Measurements from ENCODE around the gene PHLDB1.

The PHLDB1 gene

DNA sequence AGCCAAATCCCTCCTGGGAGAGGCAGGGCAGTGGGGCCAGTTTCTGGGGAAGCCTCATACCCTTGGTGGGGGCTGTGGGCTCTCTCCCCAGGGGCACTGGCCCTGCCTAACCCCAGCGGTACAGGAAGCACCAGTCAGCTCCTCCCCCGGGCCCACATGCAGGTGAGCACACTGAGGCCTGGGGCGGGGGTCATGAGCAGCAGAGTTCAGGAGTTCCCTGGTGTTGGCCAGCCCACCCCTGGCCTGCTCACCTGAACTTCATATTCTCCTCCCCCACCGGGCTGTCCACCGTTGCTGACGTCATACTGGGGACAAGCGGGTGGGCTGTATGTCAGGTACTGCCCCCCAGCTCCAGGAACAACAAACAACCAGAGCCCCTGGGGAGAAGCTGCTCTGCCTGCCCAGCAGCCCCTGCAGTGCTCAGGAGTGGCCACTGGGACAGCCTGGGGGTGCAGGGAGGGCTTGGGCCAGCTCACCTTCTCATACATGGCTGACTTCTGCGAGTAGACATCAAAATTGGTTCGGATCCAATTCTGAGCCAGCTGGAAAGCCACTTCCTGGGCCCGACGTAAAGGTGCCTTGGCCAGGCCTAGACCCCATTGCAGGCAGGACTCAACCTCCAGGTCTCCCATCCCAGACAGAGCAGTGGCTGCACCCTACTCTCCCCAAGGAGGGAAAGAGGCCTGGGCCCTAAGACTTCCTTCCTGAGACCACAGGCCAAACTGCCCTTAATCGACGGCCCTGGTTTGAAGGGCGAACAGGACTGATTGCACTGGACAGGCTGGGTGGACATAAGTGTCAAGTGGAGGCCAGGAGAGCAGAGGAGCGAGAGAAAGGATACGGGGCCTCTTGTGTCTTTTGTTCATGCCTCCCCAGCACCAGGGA is 51.3 kb downstream of the PHLDB1 start:
- no peaks in the 10 kb centered on the region for H3K36me3 ChIP-seq (ENCODE audit: control insufficient read depth, low read length)
- peaks cover 7% of the 10 kb centered on the region for H3K27me3 ChIP-seq (ENCODE audit: control insufficient read depth, low read length)
- peak overlapping the region; percentile 45 for H3K4me2 ChIP-seq (ENCODE audit: low read length)
- H3K9me2 ChIP-seq (replicated peaks; ENCODE audit: control insufficient read depth, low read length): no peaks in the 10 kb centered on the region
- no peaks in the 10 kb centered on the region for H3F3A ChIP-seq (ENCODE audit: control insufficient read depth, insufficient read depth)
- H3K4me3 ChIP-seq (ENCODE audit: low read length): peak overlapping the region; percentile 10; the same call in 1 of the 2 replicates
- no peak for TF ChIP-seq EZH2phosphoT487 (IDR thresholded peaks at IDR 0.05; ENCODE audit: borderline replicate concordance, low read length)
- TF ChIP-seq, protein P1, sequence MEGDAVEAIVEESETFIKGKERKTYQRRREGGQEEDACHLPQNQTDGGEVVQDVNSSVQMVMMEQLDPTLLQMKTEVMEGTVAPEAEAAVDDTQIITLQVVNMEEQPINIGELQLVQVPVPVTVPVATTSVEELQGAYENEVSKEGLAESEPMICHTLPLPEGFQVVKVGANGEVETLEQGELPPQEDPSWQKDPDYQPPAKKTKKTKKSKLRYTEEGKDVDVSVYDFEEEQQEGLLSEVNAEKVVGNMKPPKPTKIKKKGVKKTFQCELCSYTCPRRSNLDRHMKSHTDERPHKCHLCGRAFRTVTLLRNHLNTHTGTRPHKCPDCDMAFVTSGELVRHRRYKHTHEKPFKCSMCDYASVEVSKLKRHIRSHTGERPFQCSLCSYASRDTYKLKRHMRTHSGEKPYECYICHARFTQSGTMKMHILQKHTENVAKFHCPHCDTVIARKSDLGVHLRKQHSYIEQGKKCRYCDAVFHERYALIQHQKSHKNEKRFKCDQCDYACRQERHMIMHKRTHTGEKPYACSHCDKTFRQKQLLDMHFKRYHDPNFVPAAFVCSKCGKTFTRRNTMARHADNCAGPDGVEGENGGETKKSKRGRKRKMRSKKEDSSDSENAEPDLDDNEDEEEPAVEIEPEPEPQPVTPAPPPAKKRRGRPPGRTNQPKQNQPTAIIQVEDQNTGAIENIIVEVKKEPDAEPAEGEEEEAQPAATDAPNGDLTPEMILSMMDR (IDR thresholded peaks at IDR 0.05; ENCODE audit: low read depth, low read length, poor library complexity, severe bottlenecking): no peak
- H3K27ac ChIP-seq (ENCODE audit: low read depth, low read length): no peak overlapping the region
- H3K9me3 ChIP-seq (ENCODE audit: control insufficient read depth, insufficient read depth, low read length): no peaks in the 10 kb centered on the region
- no peaks in the 10 kb centered on the region for H3K79me2 ChIP-seq (ENCODE audit: control insufficient read depth, low read length)
- no peaks in the 10 kb centered on the region for H4K20me1 ChIP-seq (ENCODE audit: control insufficient read depth, insufficient read depth, low read depth, low read length)
- H3K4me1 ChIP-seq (ENCODE audit: control insufficient read depth, low read length): 0 out of 2 replicates have a peak, but pooled peaks cover 4% of the 10 kb centered on the region

GRCh38 chr11:118659314-118659952 is 52.0 kb downstream of the PHLDB1 start:
- Histone ChIP-seq H3K9me2 (replicated peaks; ENCODE audit: control insufficient read depth, low read length) (no peaks in the 10 kb centered on the region), H3K4me1 (ENCODE audit: control insufficient read depth, low read length) (0 out of 2 replicates have a peak, but pooled peaks cover 4% of the 10 kb centered on the region), H3F3A (ENCODE audit: control insufficient read depth, insufficient read depth) (no peaks in the 10 kb centered on the region), H3K36me3 (ENCODE audit: control insufficient read depth, low read length) (no peaks in the 10 kb centered on the region), H3K27me3 (ENCODE audit: control insufficient read depth, low read length) (peaks cover 3% of the 10 kb centered on the region; the same call in 1 of the 2 replicates), H3K4me3 (ENCODE audit: low read length) (peak overlapping the region; percentile 10; the same call in 1 of the 2 replicates), H3K79me2 (ENCODE audit: control insufficient read depth, low read length) (no peaks in the 10 kb centered on the region), H3K4me2 (ENCODE audit: low read length) (peak overlapping the region; percentile 45), H3K27ac (ENCODE audit: low read depth, low read length) (no peak overlapping the region), H4K20me1 (ENCODE audit: control insufficient read depth, insufficient read depth, low read depth, low read length) (no peaks in the 10 kb centered on the region), H3K9me3 (ENCODE audit: control insufficient read depth, insufficient read depth, low read length) (no peaks in the 10 kb centered on the region)
- TF ChIP-seq, protein P1 (IDR thresholded peaks at IDR 0.05; ENCODE audit: low read depth, low read length, poor library complexity, severe bottlenecking): peak; percentile 97
- no peak for TF ChIP-seq EZH2phosphoT487 (IDR thresholded peaks at IDR 0.05; ENCODE audit: borderline replicate concordance, low read length)

GRCh38 chr11:118659953-118660680 is 52.7 kb downstream of the PHLDB1 start:
- Histone ChIP-seq H3K4me1 (ENCODE audit: control insufficient read depth, low read length) (0 out of 2 replicates have a peak, but pooled peaks cover 4% of the 10 kb centered on the region), H3K36me3 (ENCODE audit: control insufficient read depth, low read length) (no peaks in the 10 kb centered on the region), H3K4me3 (ENCODE audit: low read length) (no peak overlapping the region), H3K4me2 (ENCODE audit: low read length) (peak overlapping the region; percentile 45; the same call in 1 of the 2 replicates), H3K27ac (ENCODE audit: low read depth, low read length) (no peak overlapping the region), H3K9me3 (ENCODE audit: control insufficient read depth, insufficient read depth, low read length) (no peaks in the 10 kb centered on the region), H3K9me2 (replicated peaks; ENCODE audit: control insufficient read depth, low read length) (no peaks in the 10 kb centered on the region), H3F3A (ENCODE audit: control insufficient read depth, insufficient read depth) (no peaks in the 10 kb centered on the region), H3K79me2 (ENCODE audit: control insufficient read depth, low read length) (no peaks in the 10 kb centered on the region), H3K27me3 (ENCODE audit: control insufficient read depth, low read length) (peaks cover under 1% of the 10 kb centered on the region; the same call in 1 of the 2 replicates), H4K20me1 (ENCODE audit: control insufficient read depth, insufficient read depth, low read depth, low read length) (no peaks in the 10 kb centered on the region)
- TF ChIP-seq, protein P1 (IDR thresholded peaks at IDR 0.05; ENCODE audit: low read depth, low read length, poor library complexity, severe bottlenecking): no peak
- no peak for TF ChIP-seq EZH2phosphoT487 (IDR thresholded peaks at IDR 0.05; ENCODE audit: borderline replicate concordance, low read length)
